MM.1S (cell line): ENCODE results near the gene TFF2.

Experiments
- DNase-seq: peaks from one replicate; pipeline ENCODE4 v3.0.0-alpha.2; 2015
- H2AFZ ChIP-seq: fragments of 300-600 bp; sonication (generic); 2 replicates; pipeline ENCODE4 v1.6.0; 2016; ENCODE audit warnings: antibody characterized with exemption, low read length
- H3F3A ChIP-seq: fragments of 300-600 bp; sonication (generic); 2 replicates; pipeline ENCODE4 v1.6.1; 2016; ENCODE audit warnings: mild to moderate bottlenecking, antibody characterized with exemption, low read length, moderate library complexity, mixed read lengths; ENCODE audit not compliant: insufficient read depth
- H3K27ac ChIP-seq: fragments of 300-600 bp; sonication (generic); 2 replicates; pipeline ENCODE4 v1.5.1; 2016; ENCODE audit warnings: mild to moderate bottlenecking, low read length
- H3K27me3 ChIP-seq: fragments of 300-600 bp; sonication (generic); replicated peaks from 2 replicates; pipeline ENCODE4 v1.6.0; 2016; ENCODE audit warnings: low read length; ENCODE audit not compliant: insufficient read depth
- H3K36me3 ChIP-seq: fragments of 300-600 bp; sonication (generic); replicated peaks from 2 replicates; pipeline ENCODE4 v1.6.1; 2016; ENCODE audit warnings: mild to moderate bottlenecking, low read length, mixed read lengths; ENCODE audit not compliant: insufficient read depth
- H3K4me1 ChIP-seq: fragments of 300-600 bp; sonication (generic); 2 replicates; pipeline ENCODE4 v1.6.1; 2016; ENCODE audit warnings: low read length, mixed read lengths
- H3K4me2 ChIP-seq: fragments of 300-600 bp; sonication (generic); 2 replicates; pipeline ENCODE4 v1.6.0; 2016; ENCODE audit warnings: low read depth, low read length
- H3K4me3 ChIP-seq: fragments of 300-600 bp; sonication (generic); 2 replicates; pipeline ENCODE4 v1.5.1; 2016; ENCODE audit warnings: low read length, mixed read lengths
- H3K79me2 ChIP-seq: fragments of 300-600 bp; sonication (generic); 2 replicates; pipeline ENCODE4 v1.6.1; 2016; ENCODE audit warnings: mixed run types, low read length, mixed read lengths
- H3K9ac ChIP-seq: fragments of 300-600 bp; sonication (generic); 2 replicates; pipeline ENCODE4 v1.6.1; 2016; ENCODE audit warnings: low read length, mixed read lengths
- H3K9me2 ChIP-seq: fragments of 300-600 bp; sonication (generic); replicated peaks from 2 replicates; pipeline ENCODE4 v1.6.1; 2016; ENCODE audit warnings: mild to moderate bottlenecking, low read length, mixed read lengths; ENCODE audit not compliant: insufficient read depth
- H3K9me3 ChIP-seq: fragments of 300-600 bp; sonication (generic); replicated peaks from 2 replicates; pipeline ENCODE4 v1.6.1; 2016; ENCODE audit warnings: mild to moderate bottlenecking, low read length, mixed read lengths; ENCODE audit not compliant: insufficient read depth
- H4K20me1 ChIP-seq: fragments of 300-600 bp; sonication (generic); 2 replicates; pipeline ENCODE4 v1.6.1; 2016; ENCODE audit warnings: mild to moderate bottlenecking, low read length, moderate library complexity, mixed read lengths; ENCODE audit not compliant: insufficient read depth
- EZH2 ChIP-seq: fragments of 300-600 bp; sonication (generic); optimal IDR thresholded peaks from 2 replicates; pipeline ENCODE3; 2017; ENCODE audit warnings: low read depth, mild to moderate bottlenecking, antibody characterized with exemption, low read length, mixed read lengths
- EZH2phosphoT487 ChIP-seq: fragments of 300-600 bp; sonication (generic); IDR thresholded peaks from 2 replicates; pipeline ENCODE4 v1.6.1; 2018; ENCODE audit warnings: antibody characterized with exemption, low read length
- TF ChIP-seq, protein P1 (sequence below): fragments of 300-600 bp; sonication (generic); IDR thresholded peaks from 2 replicates; pipeline ENCODE4 v1.5.1; 2016; ENCODE audit warnings: antibody characterized with exemption, low read length, mixed read lengths

The TFF2 gene

DNA sequence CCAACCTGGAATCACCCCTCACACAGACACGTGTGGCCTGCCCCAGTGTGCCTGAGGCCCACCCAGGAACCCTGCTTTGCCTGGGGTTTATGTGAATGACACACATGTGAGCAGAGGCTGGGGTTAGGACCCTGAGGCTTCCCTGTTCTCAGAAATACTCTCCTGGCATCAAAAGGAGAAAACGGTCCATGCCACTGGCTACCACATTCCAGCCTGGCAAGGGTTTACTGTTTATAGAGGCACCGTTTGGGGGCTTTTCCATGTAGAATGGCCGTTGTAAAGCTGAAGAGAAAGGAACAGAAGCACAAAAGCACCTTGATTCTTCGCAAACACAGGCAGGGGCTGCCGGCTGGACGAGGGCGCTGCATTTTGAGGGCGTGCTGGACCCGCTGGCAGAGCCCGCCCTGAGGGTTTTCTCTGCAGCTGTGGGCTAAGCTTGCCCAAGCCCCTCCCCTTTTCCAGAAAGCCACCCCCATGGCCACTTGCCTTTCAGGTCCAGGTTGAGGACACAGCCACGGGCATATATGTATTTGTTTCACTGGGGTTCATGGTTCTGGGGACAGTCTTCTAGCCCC lies 48.6 kb downstream of the TFF2 start:
- no peaks in the 10 kb centered on the region; the same call in 1 of the 2 replicates for H3F3A ChIP-seq
- H2AFZ ChIP-seq: no peak overlapping the region
- peaks cover 99% of the 10 kb centered on the region for H3K27me3 ChIP-seq
- no peak overlapping the region for H3K4me2 ChIP-seq
- no peaks in the 10 kb centered on the region for H3K36me3 ChIP-seq
- no peak overlapping the region for H3K9ac ChIP-seq
- TF ChIP-seq EZH2 (no peak), EZH2phosphoT487 (no peak)
- TF ChIP-seq, protein P1, sequence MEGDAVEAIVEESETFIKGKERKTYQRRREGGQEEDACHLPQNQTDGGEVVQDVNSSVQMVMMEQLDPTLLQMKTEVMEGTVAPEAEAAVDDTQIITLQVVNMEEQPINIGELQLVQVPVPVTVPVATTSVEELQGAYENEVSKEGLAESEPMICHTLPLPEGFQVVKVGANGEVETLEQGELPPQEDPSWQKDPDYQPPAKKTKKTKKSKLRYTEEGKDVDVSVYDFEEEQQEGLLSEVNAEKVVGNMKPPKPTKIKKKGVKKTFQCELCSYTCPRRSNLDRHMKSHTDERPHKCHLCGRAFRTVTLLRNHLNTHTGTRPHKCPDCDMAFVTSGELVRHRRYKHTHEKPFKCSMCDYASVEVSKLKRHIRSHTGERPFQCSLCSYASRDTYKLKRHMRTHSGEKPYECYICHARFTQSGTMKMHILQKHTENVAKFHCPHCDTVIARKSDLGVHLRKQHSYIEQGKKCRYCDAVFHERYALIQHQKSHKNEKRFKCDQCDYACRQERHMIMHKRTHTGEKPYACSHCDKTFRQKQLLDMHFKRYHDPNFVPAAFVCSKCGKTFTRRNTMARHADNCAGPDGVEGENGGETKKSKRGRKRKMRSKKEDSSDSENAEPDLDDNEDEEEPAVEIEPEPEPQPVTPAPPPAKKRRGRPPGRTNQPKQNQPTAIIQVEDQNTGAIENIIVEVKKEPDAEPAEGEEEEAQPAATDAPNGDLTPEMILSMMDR: no peak
- no peaks in the 10 kb centered on the region for H3K9me2 ChIP-seq
- no peaks in the 10 kb centered on the region for H3K4me1 ChIP-seq
- H3K4me3 ChIP-seq: no peak overlapping the region
- no peak for DNase-seq
- no peak overlapping the region for H3K27ac ChIP-seq
- no peaks in the 10 kb centered on the region for H3K9me3 ChIP-seq
- H3K79me2 ChIP-seq: no peaks in the 10 kb centered on the region
- no peaks in the 10 kb centered on the region for H4K20me1 ChIP-seq

DNA sequence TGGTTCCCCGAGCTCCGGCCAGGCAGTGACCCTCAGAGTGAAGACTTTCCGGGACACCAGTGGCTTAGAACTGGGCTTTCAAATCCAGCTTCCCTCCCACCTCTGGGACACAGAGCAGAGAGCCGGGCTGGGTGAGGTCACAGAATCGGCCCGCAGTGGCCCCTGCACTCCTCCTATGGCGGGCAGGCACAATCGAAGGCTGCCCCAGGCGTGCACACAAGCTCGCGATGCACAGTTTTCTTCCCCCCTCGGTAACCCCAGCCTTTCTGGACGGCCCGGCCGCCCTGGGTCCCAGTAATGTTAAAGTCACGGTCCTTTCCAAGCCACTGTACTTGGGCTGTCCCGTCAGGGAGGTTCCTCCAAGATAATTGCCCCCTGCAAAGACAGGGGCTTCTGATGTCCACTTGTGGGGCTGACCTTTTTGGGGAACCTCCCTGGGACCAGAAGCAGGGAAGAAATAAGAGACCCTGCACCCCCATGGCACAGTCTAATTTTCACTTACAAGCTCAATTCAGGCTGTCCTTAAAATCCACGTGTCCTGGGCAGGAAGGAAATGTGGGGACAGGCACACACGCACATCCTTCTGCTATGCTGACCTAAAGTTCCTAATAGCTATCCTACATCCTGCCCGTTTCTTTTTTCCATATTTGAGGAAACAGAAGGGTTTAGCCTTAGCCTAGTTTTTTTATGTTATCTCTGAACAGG lies 49.3 kb downstream of the TFF2 start:
- H3K9me3 ChIP-seq: no peaks in the 10 kb centered on the region
- H3K36me3 ChIP-seq: no peaks in the 10 kb centered on the region
- no peak overlapping the region for H3K27ac ChIP-seq
- H3K9ac ChIP-seq: no peak overlapping the region
- no peak overlapping the region for H3K4me3 ChIP-seq
- H3K4me2 ChIP-seq: no peak overlapping the region
- TF ChIP-seq, protein P1: no peak
- TF ChIP-seq EZH2phosphoT487: no peak
- TF ChIP-seq EZH2: no peak
- no peaks in the 10 kb centered on the region for H3K9me2 ChIP-seq
- peaks cover 99% of the 10 kb centered on the region for H3K27me3 ChIP-seq
- DNase-seq: no peak
- no peaks in the 10 kb centered on the region; the same call in 1 of the 2 replicates for H3F3A ChIP-seq
- H3K4me1 ChIP-seq: no peaks in the 10 kb centered on the region
- H2AFZ ChIP-seq: no peak overlapping the region
- H4K20me1 ChIP-seq: no peaks in the 10 kb centered on the region
- no peaks in the 10 kb centered on the region for H3K79me2 ChIP-seq

DNA sequence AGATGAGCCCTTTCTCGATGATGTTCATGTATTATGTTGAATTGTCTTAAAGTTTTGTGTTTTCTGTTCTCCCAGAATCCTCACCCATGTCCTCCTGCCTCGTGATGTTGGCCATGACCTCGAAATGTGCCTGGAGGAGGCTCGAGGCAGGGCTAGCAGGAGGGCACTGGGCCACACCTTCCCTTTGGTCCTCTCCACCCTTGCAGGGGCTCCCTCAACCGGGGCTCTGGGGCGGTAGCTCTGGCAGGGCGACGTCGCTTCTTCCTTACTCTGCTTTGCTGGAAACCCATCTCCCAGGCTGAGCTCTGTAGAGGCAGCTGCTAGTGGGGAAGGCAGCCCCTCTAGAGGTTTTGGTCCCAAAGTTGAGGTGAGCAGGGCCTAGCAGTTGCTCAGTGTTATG lies 49.8 kb downstream of the TFF2 start:
- Histone ChIP-seq H3K27me3 (peaks cover 99% of the 10 kb centered on the region), H3K9me3 (no peaks in the 10 kb centered on the region), H3F3A (no peaks in the 10 kb centered on the region; the same call in 1 of the 2 replicates), H3K4me2 (no peak overlapping the region), H3K9ac (no peak overlapping the region), H3K36me3 (no peaks in the 10 kb centered on the region), H3K4me1 (no peaks in the 10 kb centered on the region), H3K79me2 (no peaks in the 10 kb centered on the region), H3K4me3 (no peak overlapping the region), H3K9me2 (no peaks in the 10 kb centered on the region), H3K27ac (no peak overlapping the region), H2AFZ (no peak overlapping the region), H4K20me1 (no peaks in the 10 kb centered on the region)
- no peak for DNase-seq
- no peak for TF ChIP-seq EZH2
- TF ChIP-seq EZH2phosphoT487: no peak
- TF ChIP-seq, protein P1: no peak
